Endothelial cell of umbilical vein (primary cell): ENCODE data around the gene GLRB.

Experiments used
- CTCF ChIP-seq, 2 donors: IDR thresholded peaks; 1 replicate in 1 of 2; 2 replicates in 1 of 2; pipeline ENCODE4 v1.5.1; 2011; ENCODE audit warnings: low read length in 2 of 2, mild to moderate bottlenecking in 2 of 2, moderate library complexity in 2 of 2, control low read depth in 1 of 2, inconsistent platforms in 1 of 2, low read depth in 1 of 2; ENCODE audit not compliant: insufficient read depth in 1 of 2; ENCODE audit errors: extremely low read depth in 1 of 2
- EZH2 ChIP-seq: IDR thresholded peaks from 2 replicates; pipeline ENCODE4 v1.6.1; 2012; ENCODE audit warnings: borderline replicate concordance, low read depth, mild to moderate bottlenecking, moderate library complexity, low read length, inconsistent platforms; ENCODE audit not compliant: severe bottlenecking
- FOS ChIP-seq: IDR thresholded peaks from 2 replicates; pipeline ENCODE4 v1.6.1; 2011; ENCODE audit warnings: mild to moderate bottlenecking, low read length, moderate library complexity, borderline replicate concordance; ENCODE audit not compliant: insufficient read depth
- GATA2 ChIP-seq: IDR thresholded peaks from 2 replicates; pipeline ENCODE4 v1.7.0; 2011; ENCODE audit warnings: low read depth, mild to moderate bottlenecking, moderate library complexity, mixed read lengths, low read length; ENCODE audit not compliant: insufficient read length, insufficient read depth
- JUN ChIP-seq: IDR thresholded peaks from 2 replicates; pipeline ENCODE4 v1.6.1; 2011; ENCODE audit warnings: borderline replicate concordance, low read depth; ENCODE audit not compliant: insufficient read length, insufficient read depth
- MAX ChIP-seq: IDR thresholded peaks from 2 replicates; pipeline ENCODE4 v1.6.1; 2011; ENCODE audit not compliant: insufficient read depth, insufficient read length
- MYC ChIP-seq: IDR thresholded peaks from one replicate; pipeline ENCODE4 v1.6.1; 2011; ENCODE audit warnings: mild to moderate bottlenecking, low read depth, low read length
- POLR2A ChIP-seq: IDR thresholded peaks from 2 replicates; pipeline ENCODE4 v1.6.1; 2012; ENCODE audit warnings: low read depth, mild to moderate bottlenecking, control low read depth, low read length
- POLR2AphosphoS5 ChIP-seq: IDR thresholded peaks from 2 replicates; pipeline ENCODE4 v1.6.1; 2012; ENCODE audit warnings: low read depth, mild to moderate bottlenecking, control low read depth, low read length, moderate library complexity; ENCODE audit not compliant: insufficient read depth

GRCh38 chr4:157128395-157128794 is 52.4 kb downstream of the GLRB start:
- TF ChIP-seq POLR2AphosphoS5 (no peak), CTCF (IDR thresholded peaks at IDR 0.05; ENCODE audit: extremely low read depth in 1 of 2, insufficient read depth in 1 of 2, low read depth in 1 of 2, low read length in 2 of 2) (peak; percentile 20 to 33), MAX (no peak), POLR2A (no peak), EZH2 (no peak), JUN (no peak), GATA2 (no peak), FOS (no peak), MYC (no peak)
